GM12892 (cell line): ENCODE measurements around the gene ARL6IP1.
"Not testable (repeated sequence)": the region's sequence is repeated elsewhere in the genome, so short reads cannot be mapped to it uniquely, and the experiment has no call there.

Experiments
- POLR2A ChIP-seq: IDR thresholded peaks from 2 replicates; pipeline ENCODE4 v1.6.1; 2011; ENCODE audit warnings: low read depth, low read length, control low read depth
- POLR2AphosphoS5 ChIP-seq: IDR thresholded peaks from 2 replicates; pipeline ENCODE4 v1.6.1; 2011; ENCODE audit warnings: low read depth, low read length, control low read depth
- TAF1 ChIP-seq: IDR thresholded peaks from 2 replicates; pipeline ENCODE4 v1.6.1; 2011; ENCODE audit warnings: low read depth, mild to moderate bottlenecking, control low read depth, low read length, borderline replicate concordance

GRCh38 chr16:18756639-18757038 is 44.7 kb downstream of the ARL6IP1 start:
- not testable (repeated sequence) for TF ChIP-seq POLR2A, TAF1, POLR2AphosphoS5
